Natural killer cell treated with Interleukin-12 subunit alpha and Interleukin-12 subunit beta and Interleukin-15 and Interleukin-18, amount 100 ng/mL, for 72 hours (primary cell): ENCODE measurements around the gene DIPK1B. TPM values are rescaled to one million over a fixed set of nuclear protein-coding genes. Genes with fewer than 3 reads are reported as not detected.

ENCODE experiments used
- ATAC-seq, 2 donors: fragments of 150-1000 bp; cut with Tn5 transposase in 1 of 2; sonication (Bioruptor Pico), chemical (Tn5 transposase) in 1 of 2; 2 replicates each; pipeline ENCODE4 v1.10.0; 2021
- DNase-seq: peaks from one replicate; pipeline ENCODE4 v3.0.0; 2022; ENCODE audit warnings: low spot score
- H3K27ac Mint-ChIP-seq, 2 donors: 1 replicate in 1 of 2; 2 replicates in 1 of 2; pipeline ENCODE4 v1.8.0; 2022; ENCODE audit warnings: mixed read lengths in 2 of 2, mild to moderate bottlenecking in 1 of 2, moderate library complexity in 1 of 2
- H3K27me3 Mint-ChIP-seq, 2 donors: 1 replicate in 1 of 2; 2 replicates in 1 of 2; pipeline ENCODE4 v1.8.0; 2022; ENCODE audit warnings: mixed read lengths in 2 of 2
- H3K36me3 Mint-ChIP-seq: one replicate; pipeline ENCODE4 v1.8.0; 2022; ENCODE audit warnings: mixed read lengths
- H3K4me1 Mint-ChIP-seq, 2 donors: 1 replicate in 1 of 2; 2 replicates in 1 of 2; pipeline ENCODE4 v1.8.0; 2022; ENCODE audit warnings: low read depth in 2 of 2, mixed read lengths in 2 of 2, mild to moderate bottlenecking in 1 of 2
- H3K4me3 Mint-ChIP-seq: one replicate; pipeline ENCODE4 v1.8.0; 2022; ENCODE audit warnings: mixed read lengths
- H3K9me3 Mint-ChIP-seq: 2 replicates; pipeline ENCODE4 v1.8.0; 2022; ENCODE audit warnings: mixed read lengths
- total RNA-seq, 2 donors: library from RNA; stranded (reverse); gene quantifications; one replicate each; pipeline ENCODE4 v1.2.3, GENCODE V29; 2022

DIPK1B gene
- total RNA-seq, 2 donors from 2014 or later, result not detected

- Mint-ChIP-seq H3K9me3 (no peaks in the 10 kb centered on the region), H3K27me3 (peaks cover 0 to 2% of the 10 kb centered on the region in 2 donors), H3K4me1 (no peaks in the 10 kb centered on the region), H3K4me3 (no peak within 1 kb of the TSS), H3K36me3 (no peaks in the 10 kb centered on the region), H3K27ac (no peak within 1 kb of the TSS)
- ATAC-seq (no peak), DNase-seq (no peak)
Measured at GRCh38 chr9:136742591-136743391, 30.4 kb downstream of the DIPK1B start, which contains the start of gene LCN10. TSS of gene LCN10 (minus strand) at chr9:136742940. CDS start at chr9:136742903, 37 bp downstream.

DNA sequence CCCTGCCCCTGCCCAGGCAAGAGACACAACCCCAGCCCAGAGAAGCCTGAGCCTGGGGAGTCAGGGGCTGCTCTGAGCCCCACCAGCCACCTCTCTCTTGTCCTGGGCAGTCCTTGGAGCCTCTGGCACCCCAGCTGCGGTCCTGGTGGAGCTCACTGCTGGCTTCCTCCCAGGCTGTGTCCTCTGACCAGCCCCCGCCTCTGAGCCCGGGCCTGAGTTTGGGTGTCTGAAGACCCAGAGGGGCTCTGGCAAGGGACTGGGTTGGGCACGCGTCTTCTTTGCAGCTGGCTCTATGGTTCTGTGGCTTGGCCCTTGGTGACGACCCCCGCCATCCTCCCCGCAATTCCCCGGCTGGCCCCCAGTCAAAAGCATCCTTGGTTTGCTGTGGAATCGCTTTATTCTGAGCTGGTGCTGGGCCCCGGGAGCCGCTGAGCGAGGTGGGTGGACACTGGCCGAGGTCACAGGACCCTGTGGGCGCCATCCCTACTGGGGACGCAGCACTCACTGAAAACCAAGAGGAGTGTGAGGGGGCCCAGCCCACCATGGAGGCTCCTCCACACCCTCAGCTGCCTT, 31.4 kb downstream of the DIPK1B start:
- ATAC-seq (no peak), DNase-seq (no peak)
- peaks cover 0 to 2% of the 10 kb centered on the region in 2 donors for H3K27me3 Mint-ChIP-seq
- no peaks in the 10 kb centered on the region for H3K4me1 Mint-ChIP-seq
- H3K9me3 Mint-ChIP-seq, result no peaks in the 10 kb centered on the region
- H3K4me3 Mint-ChIP-seq, result no peak overlapping the region
- H3K36me3 Mint-ChIP-seq, result no peaks in the 10 kb centered on the region
- H3K27ac Mint-ChIP-seq, result no peak overlapping the region

DNA sequence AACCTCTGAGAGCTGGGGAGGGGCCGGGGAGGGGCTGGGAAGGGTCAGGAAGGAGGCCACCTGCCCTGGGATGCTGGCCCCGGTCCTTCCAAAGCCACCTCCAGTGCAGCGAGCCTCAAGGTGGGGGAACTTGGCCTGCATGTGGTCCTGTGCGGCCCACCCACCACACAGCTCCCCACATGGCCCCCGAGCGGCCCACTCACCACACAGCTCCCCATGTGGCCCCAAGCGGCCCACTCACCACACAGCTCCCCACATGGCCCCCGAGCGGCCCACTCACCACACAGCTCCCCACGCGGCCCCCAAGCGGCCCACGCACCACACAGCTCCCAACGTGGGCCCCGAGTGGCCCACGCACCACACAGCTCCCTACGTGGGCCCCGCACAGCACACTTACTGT, 32.4 kb downstream of the DIPK1B start:
- Mint-ChIP-seq H3K9me3 (no peaks in the 10 kb centered on the region), H3K36me3 (no peaks in the 10 kb centered on the region), H3K4me1 (no peaks in the 10 kb centered on the region), H3K27ac (no peak overlapping the region), H3K27me3 (peaks cover 0 to 2% of the 10 kb centered on the region in 2 donors), H3K4me3 (no peak overlapping the region)
- ATAC-seq, result no peak
- no peak for DNase-seq

DNA sequence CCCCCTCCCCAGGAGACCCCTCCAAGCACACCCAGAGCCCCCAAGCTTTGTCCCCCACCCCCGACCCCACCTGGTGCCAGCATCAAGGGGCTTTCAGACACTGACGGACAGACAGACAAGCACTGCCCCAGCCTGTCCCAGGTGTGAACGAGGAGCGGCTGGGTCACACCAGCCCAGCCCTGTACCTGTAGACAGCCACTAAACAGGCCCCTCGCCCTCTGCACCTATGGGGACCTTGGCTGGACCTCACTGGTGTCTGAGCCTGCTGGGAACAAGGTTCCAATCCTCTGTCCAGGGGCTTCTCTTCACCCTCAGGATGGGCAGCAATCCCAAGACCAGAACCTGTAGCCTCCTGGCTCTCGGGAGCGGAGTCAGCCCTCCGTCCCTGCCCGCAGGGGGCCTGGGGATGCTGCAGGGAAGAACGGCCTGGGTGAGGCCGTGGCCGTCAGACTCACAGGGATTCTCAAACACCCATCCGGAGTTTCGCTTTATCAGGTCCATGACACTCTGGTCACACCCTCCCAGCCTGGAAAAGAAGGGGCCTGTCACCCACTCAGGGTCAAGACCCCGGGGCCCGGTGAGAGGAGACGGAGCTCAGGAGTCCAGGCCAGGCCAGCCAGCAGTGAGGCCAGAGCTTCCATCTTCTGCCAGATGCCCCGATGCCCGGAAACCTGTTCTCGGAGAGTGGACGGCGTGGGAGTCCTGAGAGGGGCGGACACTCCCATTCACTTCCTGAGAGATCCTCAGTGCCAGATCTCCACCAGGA, 33.2 kb downstream of the DIPK1B start:
- peaks cover 0 to 2% of the 10 kb centered on the region in 2 donors for H3K4me1 Mint-ChIP-seq
- H3K27ac Mint-ChIP-seq, result no peak overlapping the region
- H3K27me3 Mint-ChIP-seq, result peaks cover 0 to 3% of the 10 kb centered on the region in 2 donors
- no peaks in the 10 kb centered on the region for H3K36me3 Mint-ChIP-seq
- no peaks in the 10 kb centered on the region for H3K9me3 Mint-ChIP-seq
- H3K4me3 Mint-ChIP-seq, result no peak overlapping the region
- no peak for ATAC-seq
- DNase-seq, result no peak

DNA sequence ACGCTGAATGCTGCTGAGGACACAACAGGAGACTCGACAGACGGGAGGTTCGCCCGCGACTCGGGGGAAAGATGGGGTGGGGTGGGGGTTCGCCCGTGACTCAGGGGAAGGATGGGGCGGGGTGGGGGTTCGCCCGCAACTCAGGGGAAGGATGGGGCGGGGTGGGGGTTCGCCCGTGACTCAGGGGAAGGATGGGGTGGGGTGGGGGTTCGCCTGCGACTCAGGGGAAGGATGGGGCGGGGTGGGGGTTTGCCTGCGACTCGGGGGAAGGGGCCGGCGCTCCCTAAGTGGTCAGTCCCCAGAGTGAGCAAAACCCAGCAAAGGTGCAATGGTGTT, 33.8 kb downstream of the DIPK1B start:
- Mint-ChIP-seq H3K4me3 (no peak overlapping the region), H3K27me3 (peaks cover 0 to 8% of the 10 kb centered on the region in 2 donors), H3K36me3 (no peaks in the 10 kb centered on the region), H3K4me1 (peaks cover 0 to 5% of the 10 kb centered on the region in 2 donors), H3K27ac (no peak overlapping the region), H3K9me3 (no peaks in the 10 kb centered on the region)
- ATAC-seq (no peak), DNase-seq (no peak)

DNA sequence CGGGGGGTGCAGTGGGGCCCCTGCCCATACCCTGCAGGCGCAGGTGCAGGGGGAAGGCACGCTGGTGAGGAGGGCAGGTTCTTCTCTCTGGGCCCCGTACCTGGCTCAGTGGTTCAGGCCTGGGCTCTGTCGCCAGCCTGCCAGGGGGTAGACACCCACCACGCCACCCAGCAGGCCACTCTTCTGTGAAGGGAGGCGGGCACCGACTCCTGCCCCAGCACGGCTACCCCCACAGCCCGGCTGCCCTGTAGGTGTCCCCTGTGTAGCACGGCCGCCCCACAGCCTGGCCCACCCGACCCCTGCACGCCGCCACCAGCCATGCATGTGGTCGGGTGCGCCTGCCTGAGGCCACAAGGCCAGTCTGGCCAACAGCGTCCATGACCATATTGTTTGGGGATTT, 34.2 kb downstream of the DIPK1B start:
- Mint-ChIP-seq H3K9me3 (peaks cover under 1% of the 10 kb centered on the region), H3K27me3 (peaks cover 0 to 6% of the 10 kb centered on the region in 2 donors), H3K36me3 (peaks cover 3% of the 10 kb centered on the region), H3K27ac (no peak overlapping the region), H3K4me1 (peaks cover 0 to 5% of the 10 kb centered on the region in 2 donors), H3K4me3 (no peak overlapping the region)
- no peak for ATAC-seq
- no peak for DNase-seq

DNA sequence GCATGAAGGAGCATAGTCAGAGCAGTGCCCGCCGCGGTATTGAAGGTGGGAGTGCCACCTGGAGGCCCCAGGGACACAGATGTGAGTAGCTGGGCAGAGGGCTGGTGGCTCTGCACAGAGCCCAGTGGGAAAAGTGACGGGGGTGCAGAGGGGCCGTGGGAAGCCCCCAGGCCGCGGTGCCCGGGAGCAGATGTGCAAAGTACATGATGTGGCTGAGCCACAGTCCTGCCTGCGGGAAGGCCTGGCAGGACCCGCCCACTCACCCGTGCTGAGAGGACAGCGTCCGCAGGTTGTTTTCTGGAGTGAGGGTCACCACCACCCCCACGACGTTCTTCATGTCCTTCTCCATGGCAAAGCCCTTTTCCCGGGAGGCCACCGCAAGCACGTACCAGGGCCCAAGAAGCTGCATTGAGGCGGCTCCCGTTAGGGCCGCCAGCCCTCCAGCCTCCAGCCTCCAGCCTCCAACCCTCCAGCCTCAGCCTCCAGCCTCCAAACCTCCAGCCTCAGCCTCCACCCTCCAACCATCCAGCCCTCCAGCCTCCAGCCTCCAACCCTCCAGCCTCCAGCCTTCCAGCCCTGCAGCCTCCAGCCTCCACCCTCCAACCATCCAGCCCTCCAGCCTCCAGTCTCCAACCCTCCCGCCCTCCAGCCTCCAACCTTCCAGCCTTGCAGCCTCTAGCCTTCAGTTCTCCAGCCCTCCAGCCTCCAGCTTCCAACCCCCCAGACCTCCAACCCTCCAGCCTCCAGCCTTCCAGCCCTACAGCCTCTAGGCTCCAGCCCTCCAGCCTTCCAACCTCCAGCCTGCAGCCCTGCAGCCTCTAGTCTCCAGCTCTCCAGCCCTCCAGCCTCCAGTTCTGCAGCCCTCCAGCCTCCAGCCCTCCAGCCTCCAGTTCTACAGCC, 35.0 kb downstream of the DIPK1B start:
- DNase-seq, result no peak
- Mint-ChIP-seq H3K36me3 (peaks cover 10% of the 10 kb centered on the region), H3K27me3 (peaks cover 3 to 7% of the 10 kb centered on the region in 2 donors), H3K4me3 (no peak overlapping the region), H3K9me3 (peaks cover 4% of the 10 kb centered on the region), H3K4me1 (peaks cover 0 to 5% of the 10 kb centered on the region in 2 donors), H3K27ac (no peak overlapping the region)
- ATAC-seq, result no peak

GRCh38 chr9:136748201-136748600, 35.8 kb downstream of the DIPK1B start, which contains the start of gene LCN6:
TSS of gene LCN6 (minus strand) at chr9:136748525. CDS start at chr9:136748483, 42 bp downstream.
- H3K36me3 Mint-ChIP-seq, result peaks cover 16% of the 10 kb centered on the region
- ATAC-seq, result no peak
- no peak within 1 kb of the TSS for H3K4me3 Mint-ChIP-seq
- H3K27ac Mint-ChIP-seq, result no peak within 1 kb of the TSS
- H3K4me1 Mint-ChIP-seq, result peaks cover 0 to 5% of the 10 kb centered on the region in 2 donors
- peaks cover 8% of the 10 kb centered on the region for H3K9me3 Mint-ChIP-seq
- no peak for DNase-seq
- peaks cover 9 to 10% of the 10 kb centered on the region in 2 donors for H3K27me3 Mint-ChIP-seq

DNA sequence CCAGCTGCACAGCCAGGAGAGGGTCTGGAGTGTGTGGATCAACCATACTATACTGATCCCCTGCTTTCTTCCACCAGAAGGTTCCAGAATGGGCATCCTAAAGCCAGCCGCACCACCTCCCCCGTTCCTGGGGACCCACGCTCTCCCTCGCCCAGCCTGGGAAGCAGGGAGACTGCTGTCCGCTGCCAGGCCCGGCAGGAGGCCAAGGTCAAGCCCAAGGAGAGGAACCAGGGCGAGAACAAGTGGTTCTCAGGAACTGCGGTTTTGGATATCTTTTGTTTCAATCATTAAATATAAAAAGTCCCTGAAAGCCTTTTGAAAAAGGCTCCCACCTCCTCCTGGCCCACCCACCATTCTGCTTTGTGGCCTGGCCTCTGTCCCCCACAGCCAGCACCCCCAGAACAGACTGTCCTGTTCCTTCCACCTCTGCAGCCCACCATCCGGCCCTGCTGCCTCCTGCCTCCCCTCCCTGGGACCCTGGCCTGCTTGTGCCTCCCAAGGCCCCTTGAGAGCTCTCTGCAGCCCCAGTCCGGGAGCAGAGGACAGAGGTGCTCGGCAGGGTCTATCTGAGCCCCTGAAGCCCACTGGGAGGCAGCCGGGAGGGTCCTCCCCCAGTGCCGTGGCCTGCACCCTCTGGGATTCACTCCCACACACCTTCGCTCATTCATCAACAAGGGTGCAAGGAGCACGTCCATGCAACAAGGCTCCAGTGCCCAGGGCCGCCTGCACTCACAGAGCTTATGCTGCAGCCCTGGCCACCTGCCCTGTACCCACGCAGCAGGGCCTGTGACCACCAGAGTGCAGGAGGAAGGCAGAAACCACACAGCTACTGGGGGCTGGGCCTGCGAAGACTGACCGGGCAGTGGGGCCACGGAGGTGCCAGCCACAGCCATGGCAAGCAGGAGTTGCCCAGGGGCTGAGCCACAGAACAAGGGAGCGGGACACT, 36.6 kb downstream of the DIPK1B start:
- Mint-ChIP-seq H3K36me3 (peaks cover 16% of the 10 kb centered on the region), H3K4me3 (no peak overlapping the region)
- no peak for ATAC-seq

GRCh38 chr9:136750526-136750925, 38.2 kb downstream of the DIPK1B start:
- H3K4me1 Mint-ChIP-seq, result peaks cover 0 to 5% of the 10 kb centered on the region in 2 donors
- peaks cover 16% of the 10 kb centered on the region for H3K36me3 Mint-ChIP-seq
- peaks cover 8% of the 10 kb centered on the region for H3K9me3 Mint-ChIP-seq
- DNase-seq, result no peak
- H3K4me3 Mint-ChIP-seq, result no peak overlapping the region
- H3K27ac Mint-ChIP-seq, result no peak overlapping the region
- H3K27me3 Mint-ChIP-seq, result peaks cover 9 to 10% of the 10 kb centered on the region in 2 donors
- peak in 1 of 2 donors; percentile 78 for ATAC-seq

More for the DNA sequence above, 36.6 kb downstream of the DIPK1B start:
- Mint-ChIP-seq H3K27ac (no peak overlapping the region), H3K4me1 (peaks cover 0 to 5% of the 10 kb centered on the region in 2 donors), H3K27me3 (peaks cover 9 to 10% of the 10 kb centered on the region in 2 donors), H3K9me3 (peaks cover 8% of the 10 kb centered on the region)
- DNase-seq, result no peak

GRCh38 chr9:136751244-136751643, 38.9 kb downstream of the DIPK1B start:
- Mint-ChIP-seq H3K9me3 (peaks cover 11% of the 10 kb centered on the region), H3K36me3 (peaks cover 16% of the 10 kb centered on the region), H3K27me3 (peaks cover 9 to 10% of the 10 kb centered on the region in 2 donors), H3K27ac (no peak overlapping the region), H3K4me1 (peaks cover 0 to 5% of the 10 kb centered on the region in 2 donors), H3K4me3 (no peak overlapping the region)
- DNase-seq (no peak), ATAC-seq (no peak)

GRCh38 chr9:136751814-136752213, 39.4 kb downstream of the DIPK1B start:
- ATAC-seq, result no peak
- Mint-ChIP-seq H3K4me1 (peaks cover 0 to 5% of the 10 kb centered on the region in 2 donors), H3K36me3 (peaks cover 16% of the 10 kb centered on the region), H3K9me3 (peaks cover 11% of the 10 kb centered on the region), H3K27ac (no peak overlapping the region), H3K4me3 (no peak overlapping the region), H3K27me3 (peaks cover 9 to 10% of the 10 kb centered on the region in 2 donors)
- no peak for DNase-seq
